ENCODE measurements around the gene ZGPAT. TPM values are rescaled to one million over a fixed set of nuclear protein-coding genes. Genes with fewer than 3 reads are reported as not detected.
A peak's percentile ranks its signal among the peaks of the same experiment; 100 is the strongest.

Gene ZGPAT
- total and polyA plus RNA-seq, 10 of the 15 experiments (the other 5 are each of a cell fraction or from before 2014, with no cell fraction given), result 0.58 to 52.9 (median 18.0) TPM

GRCh38 chr20:63696628-63697356 is 11.0 kb upstream of the ZGPAT start, which contains the start of gene TNFRSF6B:
Gene TNFRSF6B (plus strand): TSS chr20:63696652. CDS start chr20:63696768, 116 bp downstream.
- Histone ChIP-seq H3K9ac (ENCODE audit: control insufficient read depth, insufficient read depth, low read length) (no peak within 1 kb of the TSS), H3K4me1 (ENCODE audit: control insufficient read depth, insufficient read depth, low read length) (peaks cover 16% of the 10 kb centered on the region), H3K4me3 (no peak within 1 kb of the TSS), H2AFZ (ENCODE audit: control insufficient read depth, low read depth, low read length) (no peak within 1 kb of the TSS), H3K79me2 (ENCODE audit: control insufficient read depth, insufficient read depth, low read length) (no peaks in the 10 kb centered on the region), H3K27me3 (replicated peaks in 1 of 2; ENCODE audit: control insufficient read depth in 2 of 2, insufficient read depth in 2 of 2, low read length in 1 of 2) (no peaks in the 10 kb centered on the region), H3K4me2 (ENCODE audit: control insufficient read depth, insufficient read depth) (no peak within 1 kb of the TSS), H4K20me1 (ENCODE audit: control insufficient read depth, insufficient read depth) (no peaks in the 10 kb centered on the region), H3K9me3 (replicated peaks; ENCODE audit: control insufficient read depth, insufficient read depth, low read length) (no peaks in the 10 kb centered on the region), H3K36me3 (ENCODE audit: control insufficient read depth in 2 of 2, insufficient read depth in 2 of 2, low read length in 1 of 2) (no peaks in the 10 kb centered on the region; a peak in 1 of 4 replicates), H3K27ac (ENCODE audit: control insufficient read depth, insufficient read depth) (no peak within 1 kb of the TSS)
- DNase-seq (ENCODE audit: low read depth, low spot score) (no peak), FAIRE-seq (no peak), ATAC-seq (no peak)
- POLR2A ChIA-PET, result no interaction called here
- CTCF ChIA-PET, result interaction anchor here (0.7 kb wide), 1 partner anchor 11 kb away, joined by 3 read pairs; the partner anchor contains the start of genes ARFRP1 and ZGPAT
- WGBS (ENCODE audit: insufficient coverage, insufficient replicate concordance, low lambda C conversion rate, missing lambda C conversion rate), result 28% methylated on average over 52 of the region's 52 CpGs
- BruUV-seq (replicated peaks), result no TSS peak
- SMC1A ChIA-PET (ENCODE audit: uncharacterized antibody, unreplicated experiment), result no interaction called here
- in situ Hi-C loops (cut with MboI), result no loop called here
- TF ChIP-seq CHD2 (IDR thresholded peaks at IDR 0.05; ENCODE audit: borderline replicate concordance, low read depth, low read length), result no peak
- TF ChIP-seq KLF5 (IDR thresholded peaks at IDR 0.05; ENCODE audit: partially characterized antibody), result no peak
- TF ChIP-seq CREB1 (IDR thresholded peaks at IDR 0.05; ENCODE audit: low read depth), result 0 out of 2 replicates have a peak, but pooled peaks have one; percentile 14
- TF ChIP-seq MTA2 (IDR thresholded peaks at IDR 0.05; ENCODE audit: low read depth), result no peak
- TF ChIP-seq BMI1 (IDR thresholded peaks at IDR 0.05; ENCODE audit: borderline replicate concordance), result no peak
- TF ChIP-seq RFX5 (IDR thresholded peaks at IDR 0.05; ENCODE audit: low read depth, low read length), result no peak
- TF ChIP-seq POLR2A (IDR thresholded peaks at IDR 0.05; ENCODE audit: low read depth, low read length), result peak; percentile 78
- TF ChIP-seq BCL3 (IDR thresholded peaks at IDR 0.05; ENCODE audit: borderline replicate concordance, insufficient read depth, low read depth, low read length, poor library complexity, severe bottlenecking), result peak; percentile 20
- intact Hi-C loops (cut with micrococcal nuclease; ENCODE audit: unreplicated experiment), result no loop called here
- RAD21 ChIA-PET (ENCODE audit: unreplicated experiment), result interaction anchor here (0.5 kb wide), 1 partner anchor 168 kb away, joined by 3 read pairs; the partner anchor contains the start of gene TPD52L2

Data from GM12878 (cell line).